Stimulated activated naive CD4-positive, alpha-beta T cell (primary cell): ENCODE results near the gene PCMTD2.

Source experiments
- DNase-seq, 6 experiments: peaks; one replicate each; lab custom pipeline; 2025; lab: John Stamatoyannopoulos, UW

The PCMTD2 gene

DNA sequence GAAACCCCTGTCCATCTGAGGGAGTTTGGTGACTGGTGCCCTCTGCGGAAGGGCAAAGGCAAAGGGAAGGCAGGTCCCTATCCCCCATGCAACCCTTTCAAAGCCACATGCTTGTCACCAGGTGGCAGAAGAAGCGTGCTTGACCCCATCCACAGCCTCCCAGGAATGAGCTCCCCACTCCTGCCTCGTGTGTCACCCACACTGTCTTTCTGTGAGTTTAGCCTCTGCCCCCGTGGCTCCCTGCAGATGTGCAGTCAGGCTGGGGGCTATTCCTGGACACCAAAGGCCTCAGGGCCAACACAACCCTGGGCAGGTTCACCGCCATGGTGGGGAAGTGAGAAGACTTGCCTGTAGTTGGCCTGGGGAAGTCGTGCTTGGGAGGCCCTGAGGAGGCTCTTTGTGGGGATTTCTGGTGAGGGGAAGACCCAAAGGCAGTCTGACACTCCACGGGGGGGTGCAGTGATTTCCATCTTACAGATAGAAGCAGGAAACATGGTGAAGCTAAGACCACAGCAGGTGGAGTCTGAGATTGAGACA lies 16.6 kb upstream of the PCMTD2 start:
- DNase-seq: no peak

DNA sequence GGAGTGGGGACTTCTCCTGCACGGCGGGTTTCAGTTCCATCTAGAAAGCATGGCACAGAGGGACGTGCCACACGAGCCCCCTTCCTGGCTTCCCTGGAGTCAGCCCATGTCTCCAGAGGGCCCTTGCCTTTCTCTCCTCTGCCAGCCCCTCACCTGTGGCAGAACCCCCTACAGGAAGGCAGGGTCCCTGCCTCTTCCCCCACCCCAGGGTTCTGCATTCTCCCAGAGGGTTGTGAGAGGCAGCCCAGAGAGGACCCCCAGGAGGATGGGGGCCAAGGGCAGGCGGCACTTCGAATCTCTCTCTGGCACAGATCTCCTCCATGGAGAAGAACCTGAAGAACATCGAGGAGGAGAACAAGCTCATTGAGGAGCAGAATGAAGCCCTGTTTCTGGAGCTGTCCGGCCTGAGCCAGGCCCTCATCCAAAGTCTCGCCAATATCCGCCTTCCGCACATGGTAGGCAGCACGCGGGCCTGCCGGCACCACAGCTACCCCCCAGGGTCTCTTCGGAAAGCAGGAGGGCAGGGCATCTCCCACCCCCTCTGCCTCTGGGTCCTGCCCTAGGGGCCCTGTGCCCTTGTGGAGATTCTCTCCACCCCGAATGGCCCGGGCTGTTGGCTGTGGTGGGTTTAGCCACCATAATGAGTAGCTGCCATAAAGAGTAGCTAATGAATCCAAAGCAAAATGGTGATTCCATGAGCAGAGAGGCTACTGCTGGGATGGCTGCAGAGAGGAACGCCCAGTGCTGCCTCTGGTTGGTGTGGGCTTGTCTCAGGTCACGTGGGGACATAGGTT lies 15.9 kb upstream of the PCMTD2 start:
- no peak for DNase-seq

DNA sequence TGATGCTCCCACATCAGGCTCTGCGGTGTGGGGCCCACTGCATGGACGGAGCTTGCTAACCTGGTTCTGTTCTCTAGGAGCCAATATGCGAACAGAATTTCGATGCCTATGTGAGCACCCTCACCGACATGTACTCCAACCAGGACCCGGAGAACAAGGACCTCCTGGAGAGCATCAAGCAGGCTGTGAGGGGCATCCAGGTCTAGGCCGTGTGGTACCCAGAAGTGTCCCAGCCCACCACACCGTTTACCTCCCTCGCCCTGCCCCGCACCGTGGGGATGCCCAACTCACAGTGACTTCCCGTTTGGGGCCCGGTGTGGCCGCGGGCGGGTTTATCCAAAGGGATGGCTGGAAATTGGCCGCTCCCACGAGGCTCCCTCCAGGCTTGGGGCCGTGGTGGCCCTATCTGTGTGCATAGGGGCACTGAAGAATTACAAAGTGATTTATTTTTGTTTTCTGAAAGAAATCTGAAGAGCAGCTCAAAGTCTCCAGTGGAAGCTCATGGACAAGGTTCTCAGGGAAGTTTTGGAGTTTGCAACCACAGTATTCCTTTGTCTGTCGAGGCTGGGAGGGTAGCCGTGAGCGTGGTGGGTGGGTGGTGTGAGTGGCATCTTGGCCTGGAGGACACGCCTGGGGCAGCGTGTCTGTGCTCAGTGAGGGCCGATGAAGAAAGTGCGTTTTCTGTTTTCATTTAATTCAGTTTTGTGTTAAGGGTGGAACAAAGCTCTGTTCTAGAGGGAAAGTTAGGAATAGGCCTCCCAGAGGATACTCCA lies 15.1 kb upstream of the PCMTD2 start:
- DNase-seq: no peak

DNA sequence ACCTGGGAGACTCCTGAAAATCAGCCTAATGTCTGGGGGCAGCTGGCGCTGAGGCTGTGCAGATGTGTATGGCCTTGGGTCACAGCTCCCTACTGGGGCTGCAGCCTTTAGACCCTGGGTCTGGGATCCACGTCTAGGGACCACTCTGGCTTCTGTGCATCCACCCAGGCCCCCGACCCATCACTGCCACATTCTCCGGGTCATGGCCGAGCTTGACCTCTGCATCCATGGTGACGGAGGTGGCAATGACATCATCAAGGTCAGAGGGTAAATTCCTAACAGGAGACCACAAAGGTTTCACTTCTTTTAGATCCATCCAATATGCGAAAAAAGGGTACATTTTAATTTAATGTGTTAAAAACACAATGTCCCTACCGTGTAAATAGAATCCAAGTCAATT lies 14.5 kb upstream of the PCMTD2 start:
- DNase-seq: no peak

DNA sequence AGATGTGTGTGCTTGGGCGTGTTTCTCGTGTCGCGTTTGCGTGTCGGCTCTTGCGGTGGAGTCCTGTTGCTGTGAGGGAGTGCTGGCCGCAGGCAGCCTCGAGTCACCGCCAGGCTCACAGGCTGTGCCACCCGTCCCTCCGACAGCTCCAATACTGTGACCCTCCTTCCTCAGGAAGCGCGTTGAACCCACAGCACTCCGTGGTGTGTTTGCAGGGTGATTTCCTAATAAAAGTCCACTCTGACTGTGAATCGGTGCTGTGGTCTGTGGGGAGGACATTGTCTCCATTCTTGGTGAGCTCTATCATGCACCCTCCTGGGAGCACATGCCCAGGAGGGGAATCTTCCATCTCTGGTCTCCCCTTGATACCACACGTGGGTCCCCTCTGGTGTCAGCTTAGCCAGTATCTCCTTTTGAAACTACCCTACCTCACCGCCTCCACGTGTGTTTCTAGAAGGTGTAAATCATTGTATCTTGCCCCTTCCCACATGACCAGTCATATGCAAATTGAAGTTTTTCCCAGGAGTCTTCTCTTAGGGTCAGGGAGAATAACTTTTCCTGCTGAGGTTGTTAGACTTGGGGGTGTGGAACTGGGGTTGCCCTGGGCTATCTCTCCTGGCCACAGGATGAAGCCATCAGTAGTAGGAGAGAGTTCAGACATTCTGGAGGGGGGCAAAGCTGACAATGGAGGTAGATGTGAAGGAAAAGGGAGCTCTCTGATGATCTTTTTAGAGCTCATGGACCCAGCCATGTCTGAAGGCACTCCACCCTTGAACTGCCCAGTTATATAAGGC lies 13.3 kb upstream of the PCMTD2 start:
- no peak for DNase-seq

DNA sequence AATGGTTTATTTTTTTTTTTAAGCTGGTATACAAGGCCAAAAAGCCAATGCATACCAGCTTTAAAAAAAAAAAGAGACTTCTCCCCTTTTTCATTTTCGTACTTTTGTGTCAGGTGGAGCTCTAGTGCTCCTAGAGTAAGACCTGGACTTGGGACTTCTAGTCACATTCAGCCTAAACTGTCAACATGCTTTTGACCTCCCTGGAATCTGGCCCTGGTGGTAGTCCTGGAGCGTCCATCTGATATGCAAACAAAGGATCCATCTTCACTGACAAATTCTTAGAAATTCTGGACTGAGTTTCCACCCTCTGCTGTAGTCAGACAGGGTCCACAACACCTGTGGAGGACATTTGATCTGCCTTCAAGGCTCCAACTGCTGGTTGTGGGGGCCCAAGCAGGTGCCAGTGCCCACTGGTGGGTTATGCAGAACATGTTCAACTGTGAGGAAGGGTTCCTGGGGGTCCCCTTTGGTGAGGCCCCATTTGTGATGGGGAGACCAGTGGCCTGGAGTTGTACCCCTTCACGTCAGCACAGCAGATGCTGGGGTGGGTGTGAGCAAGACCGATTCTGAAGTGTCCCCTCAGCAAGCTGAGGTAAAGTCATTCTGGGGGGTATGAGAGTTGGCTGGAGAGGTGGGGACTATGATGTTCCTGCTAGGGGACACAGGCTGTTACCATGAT lies 12.6 kb upstream of the PCMTD2 start:
- DNase-seq: no peak

DNA sequence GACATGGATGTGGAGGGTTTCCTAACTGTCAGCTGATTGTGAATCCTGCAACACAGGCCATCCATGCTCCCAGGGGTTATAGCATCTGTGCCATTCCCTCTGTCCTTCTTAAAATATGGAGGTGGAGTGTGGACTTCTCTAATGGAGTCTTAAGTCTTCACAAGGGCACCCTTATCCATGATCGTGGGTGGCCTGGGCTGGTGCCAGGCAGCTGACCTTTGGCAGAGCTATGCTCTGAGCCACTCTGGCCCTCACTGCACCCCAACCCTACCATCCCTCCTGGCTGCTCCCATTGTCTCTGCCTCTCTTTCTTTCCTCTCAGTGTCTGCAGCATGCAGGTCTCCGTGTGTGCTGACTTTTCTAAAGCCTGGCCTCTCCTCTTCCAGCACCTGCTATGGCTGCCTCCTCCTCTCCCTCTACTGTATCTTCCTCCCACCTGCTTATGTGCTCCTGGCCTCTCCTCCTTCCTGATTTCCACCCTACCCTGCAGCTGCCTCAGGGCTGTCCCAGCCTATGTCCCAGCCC lies 11.2 kb upstream of the PCMTD2 start:
- no peak for DNase-seq

DNA sequence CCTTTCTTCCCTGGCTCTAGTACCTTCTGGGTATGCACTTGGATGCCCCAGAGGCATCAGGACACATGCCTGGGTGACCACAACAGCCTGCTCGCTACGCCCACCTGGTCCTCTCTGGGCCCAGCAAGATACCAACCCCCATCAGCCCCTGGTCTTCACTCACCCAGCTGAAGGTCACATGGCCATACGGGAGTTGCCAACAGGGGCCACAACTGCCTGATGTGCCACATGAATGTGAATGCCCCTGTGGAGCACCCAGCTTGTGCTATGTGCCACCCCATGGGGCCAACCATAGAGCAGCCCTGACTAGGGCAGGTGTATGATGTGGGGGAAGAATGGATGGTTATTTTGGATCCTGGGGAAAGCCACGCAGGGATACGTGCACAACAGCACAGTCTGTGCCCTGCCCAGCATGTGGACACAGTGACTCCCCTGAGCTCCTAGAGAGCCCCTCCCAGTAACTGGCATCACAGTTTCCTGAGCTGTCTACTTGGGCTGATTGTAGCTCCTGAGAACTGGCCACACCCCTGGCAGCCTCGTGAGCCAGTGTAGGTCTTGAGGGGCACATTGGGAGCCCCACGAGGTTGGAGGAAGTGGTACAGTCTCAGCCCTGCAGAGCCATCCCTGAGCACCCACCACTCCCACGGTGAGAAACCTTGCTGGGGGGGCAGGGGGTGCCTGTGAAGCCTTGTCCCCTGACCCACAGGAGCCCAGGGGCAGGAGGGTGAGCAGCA lies 10.5 kb upstream of the PCMTD2 start:
- DNase-seq: no peak

DNA sequence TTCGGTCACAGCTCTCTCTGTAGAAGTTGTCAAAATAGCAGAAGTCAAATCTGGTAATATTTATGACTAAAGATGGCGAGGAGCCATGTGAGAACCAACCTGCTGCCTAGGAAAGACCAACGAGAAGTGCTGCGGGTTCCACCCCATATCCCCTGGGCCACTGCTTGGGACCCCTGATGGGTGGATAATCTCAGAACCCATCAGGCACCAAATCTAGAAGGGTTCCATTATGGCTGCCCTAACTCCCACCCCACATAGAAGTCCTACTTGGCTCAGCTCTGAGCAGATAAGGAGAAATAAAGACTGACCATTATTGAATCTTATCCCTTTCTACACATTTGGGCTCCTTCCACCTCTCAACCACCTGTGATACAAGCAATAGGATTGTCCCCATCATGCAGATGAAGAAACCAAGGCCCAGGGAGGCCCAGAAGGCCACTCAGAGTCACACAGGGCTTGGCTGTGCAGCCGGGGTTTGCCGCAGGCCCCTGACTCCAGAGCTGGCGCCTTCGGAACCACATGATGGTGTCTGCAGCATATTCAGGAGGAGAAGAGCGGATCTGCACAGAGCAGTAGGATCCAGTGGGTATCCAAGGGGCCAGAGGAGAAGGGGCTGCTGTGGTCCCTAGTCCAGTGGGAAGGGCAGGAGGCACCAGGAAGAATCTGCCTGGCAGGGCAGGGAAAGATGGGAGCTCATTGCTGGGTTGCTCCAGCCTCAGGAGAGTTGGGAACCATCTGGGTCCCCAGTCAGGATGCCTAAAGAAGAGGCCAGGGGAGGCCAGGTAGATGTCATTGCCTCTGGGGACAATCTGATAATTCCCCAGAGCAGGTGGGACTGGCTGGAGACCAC lies 9.6 kb upstream of the PCMTD2 start:
- no peak for DNase-seq

DNA sequence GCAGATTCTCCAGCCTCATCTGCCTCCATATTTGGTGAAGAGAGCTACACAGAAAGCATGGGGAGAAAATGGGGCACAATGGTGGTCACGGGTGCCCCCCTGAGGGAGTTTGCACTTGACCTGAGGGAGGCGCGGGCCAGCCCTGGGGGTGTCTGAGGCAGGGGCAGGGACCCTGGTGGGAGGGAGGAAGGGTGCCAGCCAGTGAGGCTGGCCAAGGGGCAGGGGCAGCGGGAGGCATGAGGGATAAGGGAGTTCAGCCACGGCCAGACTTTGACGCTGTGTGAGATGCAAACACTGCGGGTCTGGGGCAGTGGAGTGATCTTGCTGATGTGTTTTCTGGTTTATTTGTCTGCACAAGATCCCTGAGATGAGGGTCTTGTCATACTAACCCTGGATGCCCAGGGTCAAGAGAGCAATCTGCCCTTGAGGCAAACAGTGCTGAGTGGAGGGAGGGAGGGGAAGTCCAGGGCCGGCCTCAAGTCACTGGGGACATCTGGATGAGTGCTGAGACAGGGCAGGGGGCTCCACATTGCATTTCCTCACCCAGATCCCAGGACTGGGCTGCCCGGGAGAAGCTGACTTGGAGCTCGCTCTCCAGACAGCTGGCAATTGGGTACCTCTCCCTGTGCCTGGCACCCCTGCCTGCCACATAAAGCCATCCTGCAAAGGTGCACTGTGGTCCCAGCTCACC lies 8.8 kb upstream of the PCMTD2 start:
- no peak for DNase-seq

DNA sequence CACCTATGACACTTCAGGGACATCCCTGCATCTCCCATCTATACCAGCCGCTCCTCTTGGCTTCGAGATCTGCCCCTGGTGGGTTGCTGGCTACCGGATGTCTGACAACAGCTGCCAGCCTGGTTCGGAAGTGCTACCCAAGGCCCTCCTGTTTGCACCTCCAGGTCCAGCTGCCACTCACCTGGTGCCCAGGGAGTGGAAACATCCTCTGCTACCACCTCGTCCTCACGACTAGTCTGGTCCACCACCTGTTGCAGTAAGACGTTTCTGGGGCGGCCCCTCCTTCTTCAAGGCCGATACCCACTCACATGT lies 8.3 kb upstream of the PCMTD2 start:
- no peak for DNase-seq

DNA sequence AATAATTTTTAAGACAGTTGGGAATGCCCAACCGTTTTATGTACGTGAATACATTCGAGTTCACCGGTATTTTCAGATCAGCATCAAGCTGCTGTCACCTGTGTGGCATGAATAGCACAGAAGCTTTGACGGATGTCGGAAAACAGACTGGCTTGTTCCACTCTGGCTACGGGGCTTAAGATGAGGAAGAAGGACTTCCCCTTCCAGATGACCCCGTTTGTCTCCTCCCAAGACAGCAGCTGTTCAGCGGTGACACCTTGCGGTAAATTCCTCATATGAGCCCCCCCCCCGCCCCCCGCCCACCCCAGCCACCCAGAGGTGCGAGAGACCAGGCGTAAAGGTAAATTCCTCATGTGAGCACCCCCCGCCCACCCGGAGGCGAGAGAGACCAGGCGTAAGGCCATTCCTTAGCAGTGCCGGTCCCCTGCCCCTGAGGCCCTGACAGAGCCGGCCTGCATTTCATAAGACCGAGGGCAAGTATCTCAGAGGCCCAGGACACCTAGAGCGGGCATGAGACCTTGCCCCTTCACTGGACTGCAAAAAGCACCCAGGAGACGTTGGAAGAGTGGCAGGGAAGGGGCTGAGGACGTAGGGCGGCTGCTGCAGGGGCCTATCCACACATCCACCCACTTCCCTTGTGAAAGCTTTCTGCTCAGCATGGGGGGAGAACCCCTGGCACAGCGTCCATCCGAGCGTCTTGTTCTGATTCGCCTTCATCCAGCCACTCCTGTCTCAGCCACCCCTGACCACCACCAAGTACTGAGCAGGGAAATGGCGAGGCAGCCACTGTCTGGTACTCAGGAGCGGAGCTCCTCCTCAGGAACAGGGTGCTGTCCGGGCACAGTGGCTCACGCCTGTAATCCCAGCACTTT lies 7.3 kb upstream of the PCMTD2 start:
- no peak for DNase-seq

DNA sequence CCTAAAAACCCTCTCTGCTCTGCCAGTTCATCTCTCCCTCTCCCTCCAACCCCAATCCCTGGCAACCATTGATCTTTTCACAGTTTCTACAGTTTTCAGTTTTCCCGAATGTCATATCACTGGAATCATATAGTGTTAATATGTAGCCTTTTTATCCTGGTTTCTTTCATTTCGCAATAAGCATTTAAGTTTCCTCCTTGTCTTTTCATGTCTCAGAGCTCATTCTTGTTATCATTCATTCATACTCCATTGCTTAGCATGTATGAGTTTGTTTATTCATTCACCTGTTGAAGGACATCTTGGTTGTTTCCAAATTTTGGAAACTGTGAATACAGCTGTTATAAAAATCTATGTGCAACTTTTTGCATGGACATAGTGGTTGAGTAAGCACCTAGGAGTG lies 5.5 kb upstream of the PCMTD2 start:
- no peak for DNase-seq

DNA sequence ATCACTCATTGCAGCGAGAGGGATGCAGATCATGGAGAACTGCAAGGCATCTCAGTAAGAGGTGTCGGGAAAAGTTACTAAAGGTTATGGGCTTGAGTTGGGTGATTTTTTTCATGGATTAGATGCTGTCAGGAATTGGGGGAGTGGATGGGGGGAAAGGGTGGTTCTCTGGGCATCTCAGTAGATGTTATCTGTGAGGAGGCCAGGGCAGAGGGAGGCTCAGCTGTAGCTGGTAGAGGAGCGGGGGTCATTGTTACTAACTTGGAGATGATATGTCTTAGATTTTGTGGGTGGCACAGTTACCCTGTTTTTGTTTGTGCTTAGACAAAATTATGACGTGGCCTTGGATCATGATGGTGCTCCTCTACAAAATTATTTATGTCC lies 2.6 kb upstream of the PCMTD2 start:
- DNase-seq: no peak

DNA sequence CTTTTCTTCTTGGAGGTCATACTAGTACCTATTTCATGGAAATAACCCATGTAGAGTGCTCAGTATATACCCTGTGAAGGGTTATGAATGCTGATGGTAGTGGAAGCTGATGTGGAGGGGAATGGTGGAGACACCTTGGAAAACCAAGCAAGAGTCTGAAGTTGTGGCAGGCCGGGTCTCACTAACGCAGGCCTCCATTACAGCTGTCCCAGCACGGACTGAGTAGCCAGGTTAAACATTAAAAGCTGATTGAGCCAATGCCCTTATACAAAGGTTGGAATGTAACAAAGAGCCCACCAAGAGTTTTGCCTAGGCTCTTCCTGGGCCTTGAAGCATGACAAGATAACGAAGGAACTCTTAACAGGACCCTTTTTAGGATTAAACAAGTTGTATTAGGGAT lies 2.1 kb upstream of the PCMTD2 start:
- no peak for DNase-seq

DNA sequence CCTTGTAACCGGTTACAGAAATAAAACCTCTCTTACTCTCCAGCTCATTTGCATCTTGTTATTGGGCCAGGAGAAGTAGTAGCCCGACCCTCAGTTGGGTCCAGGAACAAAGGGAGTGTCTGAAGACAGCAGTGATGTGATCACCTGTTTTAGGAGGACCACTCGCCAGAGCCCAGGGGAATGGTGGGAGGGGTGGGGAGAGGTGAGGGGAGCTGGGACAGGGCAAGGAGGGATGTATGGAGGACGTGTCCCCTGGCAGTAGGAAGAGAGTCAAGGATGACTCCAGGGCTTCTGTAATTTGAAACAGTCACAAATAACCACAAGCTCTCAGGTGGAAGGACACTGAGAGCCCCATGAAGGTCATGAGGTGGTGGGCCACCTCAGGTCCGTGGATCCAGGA lies 1.4 kb upstream of the PCMTD2 start:
- no peak for DNase-seq

DNA sequence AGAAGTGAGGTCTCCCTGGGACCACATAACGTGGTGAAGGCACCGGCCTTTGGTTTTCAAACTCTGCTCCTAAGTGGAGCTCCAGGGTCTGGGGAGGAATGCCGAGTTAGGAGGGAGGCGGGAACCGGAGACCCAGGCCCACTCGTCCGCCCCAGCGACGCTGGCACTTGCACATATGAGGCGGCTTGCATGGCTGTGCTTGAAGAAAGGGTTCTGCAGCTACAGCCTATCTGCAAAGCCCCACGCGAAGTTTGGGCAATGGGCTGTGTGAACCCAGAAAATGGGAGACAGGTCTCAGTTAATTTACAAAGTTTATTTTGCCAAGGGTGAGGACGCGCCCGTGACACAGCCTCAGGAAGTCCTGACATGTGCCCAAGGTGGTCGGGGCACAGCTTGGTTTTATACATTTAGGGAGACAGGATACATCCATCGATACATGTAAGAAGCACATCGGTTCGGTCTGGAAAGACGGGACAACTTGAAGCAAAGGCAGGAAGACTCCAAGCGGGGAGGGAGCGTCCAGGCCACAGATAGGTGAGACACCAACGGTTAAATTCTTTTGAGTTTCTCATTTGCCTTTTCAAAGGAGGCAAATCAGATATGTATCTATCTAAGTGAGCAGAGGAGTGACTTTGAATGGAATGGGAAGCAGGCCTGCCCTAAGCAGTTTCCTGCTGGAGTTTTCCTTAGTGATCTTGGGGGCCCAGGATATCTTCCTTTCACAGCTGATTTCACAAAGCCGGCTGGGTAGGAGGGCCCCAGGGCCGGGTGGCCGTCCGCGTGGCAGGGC lies 782 bp upstream of the PCMTD2 start:
- no peak for DNase-seq
